ENCODE data around the gene STKLD1.

STKLD1 gene

GRCh38 chr9:133420392-133420827, 44.2 kb downstream of the STKLD1 start:
- DNase-seq, result no peak

- DNase-seq, result no peak
Observed at GRCh38 chr9:133421615-133422542, 45.7 kb downstream of the STKLD1 start, which contains the start of gene ADAMTS13. TSS of gene ADAMTS13 (plus strand) at chr9:133422367. CDS start at chr9:133422444, 77 bp downstream.

- DNase-seq, result no peak
Observed at GRCh38 chr9:133423216-133423615, 47.0 kb downstream of the STKLD1 start.

GRCh38 chr9:133424187-133424586, 48.0 kb downstream of the STKLD1 start:
- DNase-seq, result no peak

GRCh38 chr9:133425049-133425632, 49.0 kb downstream of the STKLD1 start:
- no peak for DNase-seq

GRCh38 chr9:133426011-133426410, 49.8 kb downstream of the STKLD1 start:
- DNase-seq, result no peak

GRCh38 chr9:133427658-133428348, 51.6 kb downstream of the STKLD1 start:
- DNase-seq, result no peak

- no peak for DNase-seq
Observed at GRCh38 chr9:133428617-133429101, 52.5 kb downstream of the STKLD1 start.

GRCh38 chr9:133429214-133429613, 53.0 kb downstream of the STKLD1 start:
- no peak for DNase-seq

GRCh38 chr9:133429641-133430161, 53.5 kb downstream of the STKLD1 start:
- DNase-seq, result no peak

GRCh38 chr9:133430244-133430643, 54.1 kb downstream of the STKLD1 start:
- no peak for DNase-seq

GRCh38 chr9:133433351-133433843, 57.2 kb downstream of the STKLD1 start:
- no peak for DNase-seq

GRCh38 chr9:133436681-133437080, 60.5 kb downstream of the STKLD1 start:
- no peak for DNase-seq

- no peak for DNase-seq
Observed at GRCh38 chr9:133437753-133438531, 61.8 kb downstream of the STKLD1 start.

- DNase-seq, result no peak
Observed at GRCh38 chr9:133439337-133439736, 63.2 kb downstream of the STKLD1 start.

GRCh38 chr9:133440874-133441273, 64.7 kb downstream of the STKLD1 start:
- DNase-seq, result no peak

GRCh38 chr9:133441571-133441970, 65.4 kb downstream of the STKLD1 start:
- DNase-seq, result no peak

GRCh38 chr9:133443248-133443647, 67.1 kb downstream of the STKLD1 start:
- DNase-seq, result no peak

GRCh38 chr9:133443982-133444381, 67.8 kb downstream of the STKLD1 start:
- no peak for DNase-seq

- no peak for DNase-seq
Observed at GRCh38 chr9:133445293-133445969, 69.3 kb downstream of the STKLD1 start.

GRCh38 chr9:133448487-133448972, 72.4 kb downstream of the STKLD1 start:
- DNase-seq, result no peak

All from NCI-H1105 (cell line).